ENCODE data around the gene GCAT.

GRCh38 chr22:37769056-37769455, 38.7 kb upstream of the GCAT start:
- TF ChIP-seq CTCF (IDR thresholded peaks at IDR 0.05) (no peak), POLR2A (IDR thresholded peaks at IDR 0.05) (no peak), POLR2AphosphoS5 (IDR thresholded peaks at IDR 0.05; ENCODE audit: insufficient read depth in 1 of 2, low read depth in 1 of 2) (no peak)

Measured in vagina (tissue), 2 donors.